GM12865 (cell line): ENCODE measurements around the gene KRTAP10-3.

Experiments used
- DNase-seq: peaks from one replicate; pipeline ENCODE4 v3.0.0; 2010; ENCODE audit warnings: low read depth
- H3K4me3 ChIP-seq: 2 replicates; pipeline ENCODE4 v1.5.1; 2011; ENCODE audit warnings: mild to moderate bottlenecking, low read depth, low read length, control low read depth
- CTCF ChIP-seq: IDR thresholded peaks from 2 replicates; pipeline ENCODE4 v1.5.1; 2011; ENCODE audit warnings: low read length, control low read depth, low read depth, inconsistent platforms; ENCODE audit not compliant: insufficient read depth; ENCODE audit errors: missing control alignments

Gene KRTAP10-3

DNA sequence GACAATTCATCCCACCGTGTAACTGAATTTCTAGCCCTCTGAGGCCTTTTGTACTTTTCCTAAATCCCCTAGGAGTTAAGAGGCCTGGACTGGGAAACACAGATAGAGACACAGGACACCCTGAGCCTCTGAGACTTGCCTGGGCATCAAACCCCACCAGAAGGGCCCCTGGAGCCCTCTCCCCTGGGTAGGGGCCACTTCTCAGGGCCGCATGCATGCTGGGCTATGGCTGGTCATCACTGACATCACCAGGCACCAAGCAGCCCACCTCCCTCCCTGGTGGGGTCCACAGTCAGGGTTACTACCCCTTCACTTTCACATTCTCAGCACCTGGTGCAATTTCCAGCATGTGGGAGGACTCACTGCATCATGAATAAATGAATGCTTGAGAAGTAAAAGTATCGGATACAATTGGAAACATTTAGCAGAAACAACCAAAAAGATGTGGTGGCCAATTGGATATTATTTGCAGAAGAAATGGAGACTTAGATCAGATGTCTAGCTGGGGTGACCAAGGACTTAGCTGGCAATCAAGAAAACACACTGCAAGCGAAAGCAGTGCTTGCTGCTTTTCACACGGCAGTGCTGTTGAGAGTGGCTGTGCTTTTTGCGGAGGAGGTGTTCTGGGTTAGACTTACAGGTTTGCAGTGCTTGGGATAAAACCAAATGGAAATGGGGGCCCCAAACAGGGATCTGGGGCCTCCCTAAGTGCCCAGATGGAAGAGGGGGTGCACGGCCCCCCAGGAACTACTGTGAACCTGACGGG is 40.9 kb upstream of the KRTAP10-3 start:
- no peak for TF ChIP-seq CTCF
- no peak for DNase-seq
- H3K4me3 ChIP-seq = no peak overlapping the region

DNA sequence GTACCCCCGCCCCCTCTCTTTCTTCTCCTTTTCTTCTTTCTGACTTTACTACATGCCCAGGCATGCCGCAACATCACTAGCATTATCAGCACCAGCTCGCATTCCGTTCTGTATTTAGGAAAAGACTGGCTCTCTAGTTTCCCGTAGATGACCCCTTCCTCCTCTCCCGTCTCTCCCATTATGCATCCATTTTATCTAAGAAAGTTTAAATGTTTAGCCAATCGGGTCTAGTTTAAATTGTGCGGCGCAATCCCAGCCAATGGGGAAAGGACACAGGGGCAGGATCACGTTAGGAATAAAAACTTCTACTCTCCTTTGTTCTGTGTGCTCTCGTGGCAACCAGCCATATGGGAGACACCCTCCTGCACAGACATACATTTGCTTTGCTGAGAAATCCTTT is 39.5 kb upstream of the KRTAP10-3 start:
- no peak for TF ChIP-seq CTCF
- no peak overlapping the region for H3K4me3 ChIP-seq
- DNase-seq = no peak

- TF ChIP-seq CTCF = no peak
- no peak for DNase-seq
- H3K4me3 ChIP-seq = no peak overlapping the region
Observed at GRCh38 chr21:44596068-44596725, 37.6 kb upstream of the KRTAP10-3 start.

DNA sequence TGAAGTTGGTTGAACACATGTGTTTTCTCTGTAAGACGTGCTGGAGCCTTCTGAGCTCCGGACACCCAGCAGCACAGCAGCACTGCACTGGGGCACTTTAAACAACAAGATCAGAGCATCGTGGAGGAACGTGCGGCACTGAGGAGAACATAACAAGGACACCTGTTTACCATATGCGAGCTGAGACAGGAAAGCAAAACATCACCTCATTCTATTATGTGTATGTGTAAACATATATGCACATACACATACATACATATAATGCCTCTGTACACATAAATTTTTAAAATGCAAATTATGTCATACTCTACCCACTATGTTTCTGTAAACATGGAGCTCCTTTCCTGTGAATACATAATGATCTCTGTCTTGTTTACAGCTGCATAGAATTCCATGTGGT is 36.9 kb upstream of the KRTAP10-3 start:
- TF ChIP-seq CTCF = no peak

DNA sequence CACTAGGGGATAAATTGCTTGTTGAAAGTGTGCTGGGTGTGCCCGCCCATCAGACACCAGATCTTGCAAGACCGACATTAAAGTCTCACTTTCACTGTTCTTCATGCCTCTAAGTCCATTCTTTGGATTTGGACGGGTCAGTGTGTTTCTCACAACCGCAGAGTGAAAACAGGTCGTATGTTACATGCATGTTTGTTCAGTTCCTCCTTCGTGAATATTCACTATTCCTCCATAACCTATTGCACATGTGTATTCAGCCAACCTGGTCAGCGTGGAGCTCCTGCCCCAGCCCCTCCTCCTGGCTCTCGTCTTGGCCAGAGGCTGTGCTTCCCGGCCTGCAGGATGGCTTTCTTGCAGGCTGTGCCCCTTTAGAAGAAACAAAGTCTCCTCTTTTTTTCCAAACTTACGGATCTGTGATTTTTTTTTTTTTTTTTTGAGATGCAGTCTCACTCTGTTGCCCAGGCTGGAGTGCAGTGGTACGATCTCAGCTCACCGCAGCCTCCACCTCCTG is 35.9 kb upstream of the KRTAP10-3 start:
- DNase-seq = no peak
- H3K4me3 ChIP-seq = no peak overlapping the region
- TF ChIP-seq CTCF = no peak

More for the DNA sequence above, 36.9 kb upstream of the KRTAP10-3 start:
- no peak overlapping the region for H3K4me3 ChIP-seq
- no peak for DNase-seq

GRCh38 chr21:44593598-44594405 is 35.2 kb upstream of the KRTAP10-3 start:
- H3K4me3 ChIP-seq = no peak overlapping the region
- no peak for DNase-seq
- no peak for TF ChIP-seq CTCF
